DOHH2 (cell line): Measurements from ENCODE around the gene CAPZB.

Experiments used
- CTCF ChIP-seq: fragments of 200-600 bp; sonication (generic); IDR thresholded peaks from one replicate; pipeline ENCODE4 v1.5.1; 2014; ENCODE audit warnings: antibody characterized with exemption, mild to moderate bottlenecking, low read depth, low read length; ENCODE audit not compliant: poor library complexity, severe bottlenecking
- EZH2phosphoT487 ChIP-seq: fragments of 200-600 bp; sonication (generic); IDR thresholded peaks from 2 replicates; pipeline ENCODE4 v1.6.1; 2017; ENCODE audit warnings: borderline replicate concordance, mild to moderate bottlenecking, antibody characterized with exemption, low read length, moderate library complexity, mixed read lengths

DNA sequence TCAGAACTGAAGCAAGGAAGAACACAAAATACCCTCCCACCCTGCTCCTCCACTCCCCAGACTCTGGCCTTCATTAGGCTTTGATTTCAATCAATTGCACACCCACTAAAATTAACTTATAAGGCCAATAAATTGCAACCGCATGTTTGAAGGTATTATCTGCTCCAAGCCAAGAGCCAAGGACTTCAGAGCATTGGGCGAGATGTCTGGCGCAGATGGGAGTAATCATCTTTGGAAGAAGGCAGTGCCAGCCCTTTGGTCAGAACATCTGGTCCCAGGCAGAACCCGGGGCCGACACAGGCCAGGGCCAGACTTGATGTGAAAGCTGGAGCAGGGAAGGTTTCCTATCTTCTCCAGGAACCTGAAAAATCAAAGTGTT is 113.2 kb downstream of the CAPZB start:
- no peak for TF ChIP-seq CTCF
- TF ChIP-seq EZH2phosphoT487 = no peak
